Activated CD8-positive, alpha-beta memory T cell treated with anti-CD3 and anti-CD28 coated beads for 24 hours (primary cell): ENCODE results near the gene FRG1.
"Not testable (repeated sequence)": the region's sequence is repeated elsewhere in the genome, so short reads cannot be mapped to it uniquely, and the experiment has no call there.

ENCODE experiments used
- DNase-seq: peaks from one replicate; pipeline ENCODE4 v3.0.0-alpha.2; 2020

FRG1 gene

GRCh38 chr4:189988877-189989431 lies 48.3 kb downstream of the FRG1 start:
- no peak for DNase-seq

- DNase-seq, result not testable (repeated sequence)
Observed at GRCh38 chr4:189989941-189990340, 49.3 kb downstream of the FRG1 start.
